Stomach smooth muscle (tissue), 2 donors: ENCODE results near the gene PXDN.

ENCODE experiments used
- H3K27ac ChIP-seq: one replicate; pipeline ENCODE4 v1.7.0; 2013; ENCODE audit warnings: mild to moderate bottlenecking, low read length, inconsistent platforms
- H3K27me3 ChIP-seq, 2 donors: one replicate each; pipeline ENCODE4 v1.7.0; 2013; ENCODE audit warnings: low read length in 2 of 2; ENCODE audit not compliant: insufficient read depth in 2 of 2, control insufficient read depth in 1 of 2
- H3K36me3 ChIP-seq, 2 donors: one replicate each; pipeline ENCODE4 v1.7.0; 2013; ENCODE audit warnings: low read length in 2 of 2; ENCODE audit not compliant: control insufficient read depth in 2 of 2, insufficient read depth in 2 of 2
- H3K4me1 ChIP-seq: one replicate; pipeline ENCODE4 v1.7.0; 2013; ENCODE audit warnings: low read length; ENCODE audit not compliant: control insufficient read depth, insufficient read depth
- H3K4me3 ChIP-seq, 2 donors: one replicate each; pipeline ENCODE4 v1.7.0; 2013; ENCODE audit warnings: low read length in 2 of 2
- H3K9ac ChIP-seq, 2 donors: one replicate each; pipeline ENCODE4 v1.7.0; 2013; ENCODE audit warnings: low read length in 2 of 2, mild to moderate bottlenecking in 1 of 2
- H3K9me3 ChIP-seq, 2 donors: one replicate each; pipeline ENCODE4 v1.7.0; 2013; ENCODE audit warnings: low read length in 2 of 2; ENCODE audit not compliant: control insufficient read depth in 2 of 2
- donor health status: healthy.
- donor health status: Pancreatic carcinoma.

The PXDN gene

GRCh38 chr2:1676913-1677820 is 67.1 kb downstream of the PXDN start:
- no peak overlapping the region for H3K4me3 ChIP-seq
- H3K9me3 ChIP-seq = no peaks in the 10 kb centered on the region
- no peaks in the 10 kb centered on the region for H3K27me3 ChIP-seq
- peak overlapping the region; percentile 21 to 76 for H3K9ac ChIP-seq
- H3K36me3 ChIP-seq = peaks cover 60 to 69% of the 10 kb centered on the region in 2 donors
- peak overlapping the region; percentile 84 for H3K27ac ChIP-seq
- peaks cover 24% of the 10 kb centered on the region for H3K4me1 ChIP-seq

DNA sequence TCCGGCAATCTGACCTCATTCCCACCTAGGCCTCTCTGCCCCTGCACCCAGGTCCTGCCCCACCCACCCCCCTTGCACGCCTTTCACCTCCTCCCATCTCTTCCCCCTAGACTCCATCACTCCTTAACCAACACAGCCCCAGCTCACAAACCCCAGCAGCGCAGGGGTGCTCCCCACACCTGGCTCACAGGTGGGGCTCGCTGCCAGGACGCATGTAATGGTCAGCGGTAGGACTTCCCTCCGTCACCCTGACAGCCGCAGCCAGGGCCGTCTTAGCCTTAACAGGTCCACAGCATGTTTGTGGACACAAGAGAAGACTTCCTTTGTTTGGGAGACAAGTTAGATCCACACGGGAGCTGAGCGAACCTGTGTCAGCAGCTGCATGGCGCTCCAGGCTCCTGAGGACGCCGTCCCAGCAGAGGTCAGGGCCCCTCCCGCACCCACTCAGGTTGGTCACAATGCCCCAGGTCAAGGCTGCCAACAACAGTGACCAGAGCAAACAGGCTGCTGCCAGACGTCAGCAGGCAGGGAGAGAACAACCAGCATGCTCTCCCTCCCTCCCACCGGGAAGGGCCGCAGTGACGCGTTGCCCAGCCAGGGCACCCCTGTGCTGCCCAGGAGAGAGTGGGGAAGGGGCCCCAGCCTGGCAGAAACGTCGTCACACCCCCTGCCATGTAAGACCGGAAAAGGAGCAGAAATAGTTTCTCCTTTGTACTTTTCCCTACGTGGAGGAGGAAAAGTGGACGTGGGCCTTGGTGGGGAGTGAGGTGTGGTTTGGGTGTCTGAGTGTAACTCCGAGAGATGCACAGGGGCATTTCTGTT is 68.0 kb downstream of the PXDN start:
- peaks cover 60 to 72% of the 10 kb centered on the region in 2 donors for H3K36me3 ChIP-seq
- peaks cover 24% of the 10 kb centered on the region for H3K4me1 ChIP-seq
- H3K9me3 ChIP-seq = no peaks in the 10 kb centered on the region
- peak overlapping the region; percentile 84 for H3K27ac ChIP-seq
- H3K9ac ChIP-seq = peak overlapping the region; percentile 21 to 76
- no peaks in the 10 kb centered on the region for H3K27me3 ChIP-seq
- H3K4me3 ChIP-seq = no peak overlapping the region

GRCh38 chr2:1675633-1676032 is 68.7 kb downstream of the PXDN start:
- Histone ChIP-seq H3K36me3 (peaks cover 60 to 69% of the 10 kb centered on the region in 2 donors), H3K9me3 (no peaks in the 10 kb centered on the region), H3K4me3 (no peak overlapping the region), H3K27ac (peak overlapping the region; percentile 84), H3K9ac (peak overlapping the region in 1 of 2 donors; percentile 76), H3K4me1 (peaks cover 24% of the 10 kb centered on the region), H3K27me3 (no peaks in the 10 kb centered on the region)

DNA sequence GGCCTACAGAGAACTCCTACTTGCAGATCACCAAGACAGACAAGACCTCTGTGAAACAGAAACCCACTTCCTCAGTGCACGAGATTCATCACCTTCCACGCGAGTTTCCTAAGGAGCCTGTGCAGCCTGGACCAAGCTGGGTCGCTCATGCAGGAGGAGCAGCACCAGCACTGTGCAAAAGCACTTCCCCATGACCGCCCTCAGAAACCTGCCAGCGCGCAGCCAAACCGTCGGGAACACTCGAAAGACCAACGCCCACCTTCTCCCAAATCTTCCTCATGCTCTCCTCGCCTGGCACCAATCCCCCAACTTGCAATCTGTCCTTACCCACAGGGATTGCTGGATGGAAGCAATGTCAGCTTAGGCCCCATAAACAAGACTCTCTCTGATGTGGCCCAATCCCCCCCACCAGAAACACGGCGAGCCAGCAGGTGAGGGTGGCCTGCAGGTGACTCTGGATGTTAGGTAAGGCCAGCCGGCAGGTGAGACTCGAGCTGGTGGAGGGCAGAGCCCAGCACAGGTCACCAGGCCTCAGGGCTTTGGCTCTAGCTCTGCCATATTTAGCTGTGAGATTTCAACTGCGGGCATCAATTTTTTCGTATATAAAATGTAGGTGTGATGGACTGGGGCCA is 69.4 kb downstream of the PXDN start:
- Histone ChIP-seq H3K27ac (peak overlapping the region; percentile 84), H3K4me3 (no peak overlapping the region), H3K27me3 (no peaks in the 10 kb centered on the region), H3K36me3 (peaks cover 56 to 65% of the 10 kb centered on the region in 2 donors), H3K9ac (peak overlapping the region in 1 of 2 donors; percentile 76), H3K4me1 (peaks cover 24% of the 10 kb centered on the region), H3K9me3 (no peaks in the 10 kb centered on the region)

DNA sequence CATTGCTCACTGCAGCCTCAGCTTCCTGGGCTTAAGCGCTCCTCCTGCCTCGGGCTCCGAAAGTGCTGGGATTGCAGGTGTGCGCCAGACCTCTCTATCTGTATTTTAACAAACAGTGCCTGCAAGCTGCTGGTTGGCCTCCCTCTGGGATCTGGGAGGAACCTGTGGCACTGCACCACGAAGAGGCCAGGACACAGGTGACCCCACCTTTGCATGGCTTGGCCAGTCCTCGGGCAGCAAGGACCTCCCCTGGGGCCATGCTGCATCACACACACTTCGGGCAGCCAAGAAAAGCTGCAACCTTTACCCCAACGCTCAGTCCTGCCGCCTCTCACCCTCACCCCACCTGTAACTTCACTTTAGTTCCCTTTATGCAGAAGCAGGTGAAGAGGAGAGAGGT is 70.0 kb downstream of the PXDN start:
- no peak overlapping the region for H3K9ac ChIP-seq
- H3K9me3 ChIP-seq = no peaks in the 10 kb centered on the region
- peaks cover 50 to 59% of the 10 kb centered on the region in 2 donors for H3K36me3 ChIP-seq
- peaks cover 24% of the 10 kb centered on the region for H3K4me1 ChIP-seq
- H3K27me3 ChIP-seq = no peaks in the 10 kb centered on the region
- H3K27ac ChIP-seq = no peak overlapping the region
- no peak overlapping the region for H3K4me3 ChIP-seq

DNA sequence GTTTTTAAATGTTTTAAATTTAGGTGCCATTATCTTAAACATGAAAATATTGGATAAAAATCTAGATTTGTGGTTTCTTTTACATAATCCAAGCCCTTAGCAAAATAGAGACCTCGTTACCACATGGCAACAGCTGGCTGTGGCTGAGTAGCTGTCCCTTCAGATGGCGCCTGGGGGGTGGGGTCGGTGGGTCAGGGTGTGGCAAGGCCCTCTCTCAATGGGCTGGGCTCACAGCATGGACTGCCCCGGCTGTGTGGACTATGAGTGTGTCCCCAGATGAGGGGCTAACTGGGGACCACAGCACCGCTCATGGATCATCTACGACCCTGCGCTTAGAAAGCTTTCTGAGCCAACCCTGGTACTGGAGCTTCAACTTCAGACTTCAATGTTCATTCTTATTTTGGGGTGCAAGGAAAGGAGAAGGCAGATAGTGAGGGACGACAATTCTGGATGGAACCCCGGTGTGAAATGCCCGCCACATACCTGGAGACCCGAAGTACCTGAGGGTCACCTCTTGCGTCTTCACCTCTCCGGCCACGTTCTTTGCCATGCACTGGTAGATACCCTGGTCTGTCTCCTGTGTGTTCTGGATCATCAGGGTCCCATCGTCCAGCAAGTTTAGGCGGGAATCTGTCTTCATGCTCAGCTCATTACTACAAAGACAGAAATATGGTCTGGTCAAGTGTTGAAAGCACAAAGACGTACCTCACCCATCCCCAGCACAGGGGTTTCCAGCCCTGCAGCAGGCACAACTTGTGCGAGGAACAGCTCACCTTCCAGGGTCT is 71.0 kb downstream of the PXDN start:
- peaks cover 24% of the 10 kb centered on the region for H3K4me1 ChIP-seq
- H3K36me3 ChIP-seq = peaks cover 48 to 50% of the 10 kb centered on the region in 2 donors
- no peak overlapping the region for H3K9ac ChIP-seq
- peaks cover 0 to 2% of the 10 kb centered on the region in 2 donors for H3K9me3 ChIP-seq
- H3K27ac ChIP-seq = no peak overlapping the region
- H3K27me3 ChIP-seq = no peaks in the 10 kb centered on the region
- H3K4me3 ChIP-seq = no peak overlapping the region

GRCh38 chr2:1672738-1673137 is 71.6 kb downstream of the PXDN start:
- no peak overlapping the region for H3K27ac ChIP-seq
- peaks cover 24% of the 10 kb centered on the region for H3K4me1 ChIP-seq
- H3K9ac ChIP-seq = no peak overlapping the region
- H3K4me3 ChIP-seq = no peak overlapping the region
- peaks cover 45 to 46% of the 10 kb centered on the region in 2 donors for H3K36me3 ChIP-seq
- no peaks in the 10 kb centered on the region for H3K27me3 ChIP-seq
- peaks cover 0 to 2% of the 10 kb centered on the region in 2 donors for H3K9me3 ChIP-seq

DNA sequence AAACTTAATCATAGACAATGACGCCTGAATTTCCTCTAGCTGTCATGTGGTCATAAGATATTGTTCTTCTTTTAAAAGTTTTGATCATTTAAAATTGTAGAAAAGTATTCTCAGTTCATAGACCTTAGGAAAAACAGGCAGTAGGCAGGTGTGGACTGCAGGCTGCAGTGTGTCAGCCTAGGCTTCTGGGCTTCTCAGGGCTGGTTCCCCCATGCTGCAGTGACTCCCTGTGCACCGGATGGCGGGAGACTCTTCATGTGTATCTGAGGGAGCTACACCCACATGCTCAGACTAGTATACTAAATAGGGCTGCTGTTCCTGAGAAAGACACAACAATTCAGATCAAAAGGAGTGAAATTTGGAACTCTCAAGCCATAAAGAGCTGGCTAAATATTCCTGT is 72.4 kb downstream of the PXDN start:
- Histone ChIP-seq H3K9me3 (peaks cover 0 to 2% of the 10 kb centered on the region in 2 donors), H3K4me3 (no peak overlapping the region), H3K27me3 (no peaks in the 10 kb centered on the region), H3K36me3 (peaks cover 38 to 40% of the 10 kb centered on the region in 2 donors), H3K4me1 (peaks cover 19% of the 10 kb centered on the region), H3K9ac (no peak overlapping the region), H3K27ac (no peak overlapping the region)

DNA sequence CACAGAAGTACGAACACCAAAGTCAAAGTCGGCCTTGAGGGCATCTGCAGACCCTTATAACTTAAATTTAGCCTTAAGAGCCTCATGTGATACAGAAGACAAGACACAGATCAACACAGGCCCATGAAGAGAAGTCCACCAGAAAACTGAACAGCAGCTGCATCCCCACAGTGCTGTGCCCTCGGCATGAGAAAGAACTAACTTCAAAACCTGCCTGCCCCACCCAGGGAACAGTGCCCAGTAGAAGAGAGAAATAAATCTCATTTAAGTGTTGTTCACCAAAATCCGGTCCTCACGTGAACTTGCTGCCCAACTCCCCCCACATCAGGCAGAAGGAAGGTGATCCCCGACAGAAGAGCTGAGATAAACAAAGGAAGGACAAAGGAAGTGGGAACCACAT is 73.7 kb downstream of the PXDN start:
- Histone ChIP-seq H3K4me1 (peaks cover 8% of the 10 kb centered on the region), H3K4me3 (no peak overlapping the region), H3K9me3 (peaks cover 0 to 2% of the 10 kb centered on the region in 2 donors), H3K27ac (no peak overlapping the region), H3K36me3 (peaks cover 38 to 47% of the 10 kb centered on the region in 2 donors), H3K27me3 (no peaks in the 10 kb centered on the region), H3K9ac (no peak overlapping the region)
